ENCODE data around the gene TMEM132E.

The TMEM132E gene

DNA sequence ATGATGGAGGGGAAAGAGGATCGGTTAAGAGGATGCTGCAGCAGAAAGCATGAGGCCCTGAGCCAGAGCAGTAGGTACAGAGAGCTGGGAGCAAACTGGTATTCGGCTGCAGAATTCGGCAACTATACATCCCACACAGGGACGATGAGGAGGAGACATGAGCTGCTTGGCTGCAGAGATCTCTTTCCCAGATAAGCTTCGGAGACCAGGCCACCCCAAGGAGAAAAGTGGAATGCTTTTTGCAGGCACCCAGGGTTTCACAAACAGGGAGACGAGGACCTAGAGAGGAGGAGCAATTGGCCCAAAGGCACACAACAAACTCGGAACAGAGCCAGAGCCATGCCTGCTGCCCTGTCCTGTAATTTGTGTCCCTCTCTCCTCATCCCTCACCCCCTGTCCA is 62.0 kb downstream of the TMEM132E start:
- Histone ChIP-seq H3K27me3 (ENCODE audit: insufficient read depth, poor library complexity, severe bottlenecking) (peaks cover 15% of the 10 kb centered on the region), H3K4me3 (replicated peaks; ENCODE audit: insufficient read depth, low read length) (no peak overlapping the region), H3K27ac (replicated peaks) (no peak overlapping the region)
- TF ChIP-seq GABPA (IDR thresholded peaks at IDR 0.05; ENCODE audit: low read depth), result no peak
- TF ChIP-seq, protein P1, sequence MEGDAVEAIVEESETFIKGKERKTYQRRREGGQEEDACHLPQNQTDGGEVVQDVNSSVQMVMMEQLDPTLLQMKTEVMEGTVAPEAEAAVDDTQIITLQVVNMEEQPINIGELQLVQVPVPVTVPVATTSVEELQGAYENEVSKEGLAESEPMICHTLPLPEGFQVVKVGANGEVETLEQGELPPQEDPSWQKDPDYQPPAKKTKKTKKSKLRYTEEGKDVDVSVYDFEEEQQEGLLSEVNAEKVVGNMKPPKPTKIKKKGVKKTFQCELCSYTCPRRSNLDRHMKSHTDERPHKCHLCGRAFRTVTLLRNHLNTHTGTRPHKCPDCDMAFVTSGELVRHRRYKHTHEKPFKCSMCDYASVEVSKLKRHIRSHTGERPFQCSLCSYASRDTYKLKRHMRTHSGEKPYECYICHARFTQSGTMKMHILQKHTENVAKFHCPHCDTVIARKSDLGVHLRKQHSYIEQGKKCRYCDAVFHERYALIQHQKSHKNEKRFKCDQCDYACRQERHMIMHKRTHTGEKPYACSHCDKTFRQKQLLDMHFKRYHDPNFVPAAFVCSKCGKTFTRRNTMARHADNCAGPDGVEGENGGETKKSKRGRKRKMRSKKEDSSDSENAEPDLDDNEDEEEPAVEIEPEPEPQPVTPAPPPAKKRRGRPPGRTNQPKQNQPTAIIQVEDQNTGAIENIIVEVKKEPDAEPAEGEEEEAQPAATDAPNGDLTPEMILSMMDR (IDR thresholded peaks at IDR 0.05; ENCODE audit: insufficient read depth, low read length), result no peak
- TF ChIP-seq, protein P2, sequence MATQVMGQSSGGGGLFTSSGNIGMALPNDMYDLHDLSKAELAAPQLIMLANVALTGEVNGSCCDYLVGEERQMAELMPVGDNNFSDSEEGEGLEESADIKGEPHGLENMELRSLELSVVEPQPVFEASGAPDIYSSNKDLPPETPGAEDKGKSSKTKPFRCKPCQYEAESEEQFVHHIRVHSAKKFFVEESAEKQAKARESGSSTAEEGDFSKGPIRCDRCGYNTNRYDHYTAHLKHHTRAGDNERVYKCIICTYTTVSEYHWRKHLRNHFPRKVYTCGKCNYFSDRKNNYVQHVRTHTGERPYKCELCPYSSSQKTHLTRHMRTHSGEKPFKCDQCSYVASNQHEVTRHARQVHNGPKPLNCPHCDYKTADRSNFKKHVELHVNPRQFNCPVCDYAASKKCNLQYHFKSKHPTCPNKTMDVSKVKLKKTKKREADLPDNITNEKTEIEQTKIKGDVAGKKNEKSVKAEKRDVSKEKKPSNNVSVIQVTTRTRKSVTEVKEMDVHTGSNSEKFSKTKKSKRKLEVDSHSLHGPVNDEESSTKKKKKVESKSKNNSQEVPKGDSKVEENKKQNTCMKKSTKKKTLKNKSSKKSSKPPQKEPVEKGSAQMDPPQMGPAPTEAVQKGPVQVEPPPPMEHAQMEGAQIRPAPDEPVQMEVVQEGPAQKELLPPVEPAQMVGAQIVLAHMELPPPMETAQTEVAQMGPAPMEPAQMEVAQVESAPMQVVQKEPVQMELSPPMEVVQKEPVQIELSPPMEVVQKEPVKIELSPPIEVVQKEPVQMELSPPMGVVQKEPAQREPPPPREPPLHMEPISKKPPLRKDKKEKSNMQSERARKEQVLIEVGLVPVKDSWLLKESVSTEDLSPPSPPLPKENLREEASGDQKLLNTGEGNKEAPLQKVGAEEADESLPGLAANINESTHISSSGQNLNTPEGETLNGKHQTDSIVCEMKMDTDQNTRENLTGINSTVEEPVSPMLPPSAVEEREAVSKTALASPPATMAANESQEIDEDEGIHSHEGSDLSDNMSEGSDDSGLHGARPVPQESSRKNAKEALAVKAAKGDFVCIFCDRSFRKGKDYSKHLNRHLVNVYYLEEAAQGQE (IDR thresholded peaks at IDR 0.05; ENCODE audit: insufficient replicate concordance, low read depth), result no peak
- no peak for TF ChIP-seq SPI1 (IDR thresholded peaks at IDR 0.05; ENCODE audit: borderline replicate concordance, low read depth)
- no peak for TF ChIP-seq POLR2AphosphoS5 (IDR thresholded peaks at IDR 0.05; ENCODE audit: low read depth)
- DNase-seq (ENCODE audit: low read depth in 1 of 2, low spot score in 1 of 2), result no peak

- no peak overlapping the region for H3K27ac ChIP-seq (replicated peaks)
- no peak for DNase-seq (ENCODE audit: low read depth in 1 of 2, low spot score in 1 of 2)
These were observed 65.7 kb downstream of the TMEM132E start for GRCh38 chr17:34644941-34645550.

DNA sequence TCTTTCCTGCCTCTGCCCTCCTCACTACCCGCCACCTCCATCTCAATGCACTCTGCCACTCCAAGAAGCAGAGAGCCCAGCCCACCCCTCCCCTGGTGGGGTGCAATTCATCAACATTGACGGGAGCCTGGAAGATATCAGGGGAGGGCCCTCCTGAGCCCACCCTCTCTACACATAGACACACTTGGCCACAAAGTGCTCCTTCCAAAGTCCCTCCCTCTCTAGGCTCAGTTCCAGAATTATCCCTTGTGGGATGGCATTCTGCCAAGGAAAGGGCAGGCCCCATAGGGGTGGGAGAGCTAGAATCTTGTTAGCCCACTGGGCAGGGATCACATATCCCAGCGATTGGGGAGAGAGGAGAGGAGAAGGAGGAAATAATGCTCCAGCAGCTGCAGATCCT is 66.2 kb downstream of the TMEM132E start:
- no peak for DNase-seq (ENCODE audit: low read depth in 1 of 2, low spot score in 1 of 2)
- no peak overlapping the region for H3K27ac ChIP-seq (replicated peaks)
- TF ChIP-seq, protein P1 (IDR thresholded peaks at IDR 0.05; ENCODE audit: insufficient read depth, low read length), result no peak
- H3K4me3 ChIP-seq (replicated peaks; ENCODE audit: insufficient read depth, low read length), result no peak overlapping the region
- H3K27me3 ChIP-seq (ENCODE audit: insufficient read depth, poor library complexity, severe bottlenecking), result peaks cover under 1% of the 10 kb centered on the region

More at GRCh38 chr17:34644941-34645550, 65.7 kb downstream of the TMEM132E start:
- no peak for TF ChIP-seq GABPA (IDR thresholded peaks at IDR 0.05; ENCODE audit: low read depth)
- no peak for TF ChIP-seq SPI1 (IDR thresholded peaks at IDR 0.05; ENCODE audit: borderline replicate concordance, low read depth)
- TF ChIP-seq, protein P1 (IDR thresholded peaks at IDR 0.05; ENCODE audit: insufficient read depth, low read length), result no peak
- TF ChIP-seq POLR2AphosphoS5 (IDR thresholded peaks at IDR 0.05; ENCODE audit: low read depth), result no peak
- TF ChIP-seq, protein P2 (IDR thresholded peaks at IDR 0.05; ENCODE audit: insufficient replicate concordance, low read depth), result no peak
- Histone ChIP-seq H3K4me3 (replicated peaks; ENCODE audit: insufficient read depth, low read length) (no peak overlapping the region), H3K27me3 (ENCODE audit: insufficient read depth, poor library complexity, severe bottlenecking) (no peaks in the 10 kb centered on the region)

GRCh38 chr17:34647511-34647910 is 68.1 kb downstream of the TMEM132E start:
- no peak for DNase-seq (ENCODE audit: low read depth in 1 of 2, low spot score in 1 of 2)
- peaks cover 3% of the 10 kb centered on the region for H3K27me3 ChIP-seq (ENCODE audit: insufficient read depth, poor library complexity, severe bottlenecking)
- no peak overlapping the region for H3K4me3 ChIP-seq (replicated peaks; ENCODE audit: insufficient read depth, low read length)
- TF ChIP-seq SPI1 (IDR thresholded peaks at IDR 0.05; ENCODE audit: borderline replicate concordance, low read depth), result no peak
- TF ChIP-seq, protein P1 (IDR thresholded peaks at IDR 0.05; ENCODE audit: insufficient read depth, low read length), result no peak
- TF ChIP-seq, protein P2 (IDR thresholded peaks at IDR 0.05; ENCODE audit: insufficient replicate concordance, low read depth), result no peak
- no peak for TF ChIP-seq GABPA (IDR thresholded peaks at IDR 0.05; ENCODE audit: low read depth)
- no peak for TF ChIP-seq POLR2AphosphoS5 (IDR thresholded peaks at IDR 0.05; ENCODE audit: low read depth)
- no peak overlapping the region for H3K27ac ChIP-seq (replicated peaks)

Data from HL-60 (cell line).